MM.1S (cell line): ENCODE results near the gene KCNQ4.

Experiments
- DNase-seq: peaks from one replicate; pipeline ENCODE4 v3.0.0-alpha.2; 2015
- H2AFZ ChIP-seq: fragments of 300-600 bp; sonication (generic); 2 replicates; pipeline ENCODE4 v1.6.0; 2016; ENCODE audit warnings: antibody characterized with exemption, low read length
- H3F3A ChIP-seq: fragments of 300-600 bp; sonication (generic); 2 replicates; pipeline ENCODE4 v1.6.1; 2016; ENCODE audit warnings: mild to moderate bottlenecking, antibody characterized with exemption, low read length, moderate library complexity, mixed read lengths; ENCODE audit not compliant: insufficient read depth
- H3K27ac ChIP-seq: fragments of 300-600 bp; sonication (generic); 2 replicates; pipeline ENCODE4 v1.5.1; 2016; ENCODE audit warnings: mild to moderate bottlenecking, low read length
- H3K27me3 ChIP-seq: fragments of 300-600 bp; sonication (generic); replicated peaks from 2 replicates; pipeline ENCODE4 v1.6.0; 2016; ENCODE audit warnings: low read length; ENCODE audit not compliant: insufficient read depth
- H3K36me3 ChIP-seq: fragments of 300-600 bp; sonication (generic); replicated peaks from 2 replicates; pipeline ENCODE4 v1.6.1; 2016; ENCODE audit warnings: mild to moderate bottlenecking, low read length, mixed read lengths; ENCODE audit not compliant: insufficient read depth
- H3K4me1 ChIP-seq: fragments of 300-600 bp; sonication (generic); 2 replicates; pipeline ENCODE4 v1.6.1; 2016; ENCODE audit warnings: low read length, mixed read lengths
- H3K4me2 ChIP-seq: fragments of 300-600 bp; sonication (generic); 2 replicates; pipeline ENCODE4 v1.6.0; 2016; ENCODE audit warnings: low read depth, low read length
- H3K4me3 ChIP-seq: fragments of 300-600 bp; sonication (generic); 2 replicates; pipeline ENCODE4 v1.5.1; 2016; ENCODE audit warnings: low read length, mixed read lengths
- H3K79me2 ChIP-seq: fragments of 300-600 bp; sonication (generic); 2 replicates; pipeline ENCODE4 v1.6.1; 2016; ENCODE audit warnings: mixed run types, low read length, mixed read lengths
- H3K9ac ChIP-seq: fragments of 300-600 bp; sonication (generic); 2 replicates; pipeline ENCODE4 v1.6.1; 2016; ENCODE audit warnings: low read length, mixed read lengths
- H3K9me2 ChIP-seq: fragments of 300-600 bp; sonication (generic); replicated peaks from 2 replicates; pipeline ENCODE4 v1.6.1; 2016; ENCODE audit warnings: mild to moderate bottlenecking, low read length, mixed read lengths; ENCODE audit not compliant: insufficient read depth
- H3K9me3 ChIP-seq: fragments of 300-600 bp; sonication (generic); replicated peaks from 2 replicates; pipeline ENCODE4 v1.6.1; 2016; ENCODE audit warnings: mild to moderate bottlenecking, low read length, mixed read lengths; ENCODE audit not compliant: insufficient read depth
- H4K20me1 ChIP-seq: fragments of 300-600 bp; sonication (generic); 2 replicates; pipeline ENCODE4 v1.6.1; 2016; ENCODE audit warnings: mild to moderate bottlenecking, low read length, moderate library complexity, mixed read lengths; ENCODE audit not compliant: insufficient read depth
- CTCF ChIP-seq: fragments of 300-600 bp; sonication (generic); IDR thresholded peaks from 2 replicates; pipeline ENCODE4 v1.5.1; 2016; ENCODE audit warnings: antibody characterized with exemption, low read length, mixed read lengths
- EZH2 ChIP-seq: fragments of 300-600 bp; sonication (generic); optimal IDR thresholded peaks from 2 replicates; pipeline ENCODE3; 2017; ENCODE audit warnings: low read depth, mild to moderate bottlenecking, antibody characterized with exemption, low read length, mixed read lengths
- EZH2phosphoT487 ChIP-seq: fragments of 300-600 bp; sonication (generic); IDR thresholded peaks from 2 replicates; pipeline ENCODE4 v1.6.1; 2018; ENCODE audit warnings: antibody characterized with exemption, low read length

KCNQ4 gene

DNA sequence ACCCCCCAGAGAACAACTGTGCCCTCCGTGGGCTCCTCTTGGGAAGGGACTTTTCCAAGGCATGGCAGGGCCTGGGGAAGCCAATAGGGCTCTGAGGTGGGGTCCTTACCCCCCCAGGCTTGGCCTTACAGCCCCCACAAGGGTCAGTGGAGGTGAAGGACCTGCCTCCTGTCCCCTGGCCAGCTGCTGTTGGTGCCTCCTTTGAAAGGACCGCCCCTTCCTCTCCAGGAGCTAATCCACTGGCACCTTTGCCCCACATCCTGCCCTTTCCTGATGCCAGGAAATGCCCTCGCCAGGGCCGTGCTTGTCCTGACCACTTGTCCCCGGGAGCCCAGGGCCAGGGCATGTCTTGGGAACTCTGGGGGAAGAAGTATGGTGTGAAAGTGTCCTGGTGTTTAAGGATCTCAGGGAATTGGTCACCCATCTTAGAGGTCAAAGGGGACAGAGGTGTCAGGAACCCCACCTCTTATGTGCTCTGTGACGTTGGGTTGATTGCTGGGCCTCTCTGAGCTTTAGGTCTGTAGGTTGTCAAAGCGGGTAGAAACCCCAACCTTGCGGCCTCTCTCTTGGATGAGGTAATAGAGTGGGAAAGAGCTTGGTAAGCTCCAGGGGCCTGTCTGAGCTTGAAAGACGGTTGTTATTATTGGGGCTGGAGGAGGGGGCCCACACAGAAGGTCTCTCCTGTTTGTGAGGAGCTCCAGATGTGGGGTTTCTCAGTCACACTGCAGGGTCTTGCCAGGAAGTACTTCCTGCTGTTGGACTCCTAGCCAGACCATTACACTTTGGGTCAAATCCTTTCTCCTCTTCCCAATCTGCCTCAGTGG, 2.8 kb downstream of the KCNQ4 start:
- no peak overlapping the region for H3K4me2 ChIP-seq
- DNase-seq: no peak
- H4K20me1 ChIP-seq: no peaks in the 10 kb centered on the region
- H2AFZ ChIP-seq: no peak overlapping the region
- H3K27me3 ChIP-seq: peaks cover 6% of the 10 kb centered on the region
- no peaks in the 10 kb centered on the region for H3K9me3 ChIP-seq
- TF ChIP-seq CTCF: no peak
- no peak for TF ChIP-seq EZH2
- TF ChIP-seq EZH2phosphoT487: no peak
- H3K27ac ChIP-seq: no peak overlapping the region
- no peaks in the 10 kb centered on the region for H3K9me2 ChIP-seq
- H3K79me2 ChIP-seq: no peaks in the 10 kb centered on the region
- H3K9ac ChIP-seq: no peak overlapping the region
- no peaks in the 10 kb centered on the region for H3K36me3 ChIP-seq
- H3K4me3 ChIP-seq: no peak overlapping the region
- no peaks in the 10 kb centered on the region for H3K4me1 ChIP-seq
- H3F3A ChIP-seq: no peaks in the 10 kb centered on the region

- H3K27me3 ChIP-seq: peaks cover 6% of the 10 kb centered on the region
- no peaks in the 10 kb centered on the region for H4K20me1 ChIP-seq
- H3K36me3 ChIP-seq: no peaks in the 10 kb centered on the region
- no peak overlapping the region for H2AFZ ChIP-seq
- H3K4me1 ChIP-seq: no peaks in the 10 kb centered on the region
- H3F3A ChIP-seq: no peaks in the 10 kb centered on the region
- H3K9me3 ChIP-seq: no peaks in the 10 kb centered on the region
- H3K27ac ChIP-seq: no peak overlapping the region
- no peak overlapping the region for H3K4me2 ChIP-seq
- H3K9me2 ChIP-seq: no peaks in the 10 kb centered on the region
- no peaks in the 10 kb centered on the region for H3K79me2 ChIP-seq
- no peak for DNase-seq
- H3K4me3 ChIP-seq: no peak overlapping the region
- H3K9ac ChIP-seq: no peak overlapping the region
- TF ChIP-seq EZH2phosphoT487 (no peak), CTCF (no peak), EZH2 (no peak)
These were observed 3.6 kb downstream of the KCNQ4 start for GRCh38 chr1:40786995-40787705.

GRCh38 chr1:40787737-40788560, 4.4 kb downstream of the KCNQ4 start:
- Histone ChIP-seq H3K4me2 (no peak overlapping the region), H3K4me3 (no peak overlapping the region), H3K9me3 (no peaks in the 10 kb centered on the region), H3K79me2 (no peaks in the 10 kb centered on the region), H3K9ac (no peak overlapping the region), H3K4me1 (no peaks in the 10 kb centered on the region), H2AFZ (no peak overlapping the region), H3F3A (no peaks in the 10 kb centered on the region), H3K9me2 (no peaks in the 10 kb centered on the region), H3K27me3 (peaks cover 6% of the 10 kb centered on the region), H3K36me3 (no peaks in the 10 kb centered on the region), H4K20me1 (no peaks in the 10 kb centered on the region), H3K27ac (no peak overlapping the region)
- DNase-seq: no peak
- TF ChIP-seq CTCF (no peak), EZH2phosphoT487 (no peak), EZH2 (no peak)
